Calu3 (cell line): ENCODE measurements around the gene MCM10. TPM values are rescaled to one million over a fixed set of nuclear protein-coding genes. Genes with fewer than 3 reads are reported as not detected.

Experiments used
- BruUV-seq: library from RNA; stranded (reverse); fragments of 400-500 nt; replicated peaks from 2 replicates; lab custom pipeline; 2021; lab: Mats Ljungman, UMichigan
- CTCF ChIA-PET: fragments of 300-600 bp; sonication (Branson Sonifier 250); formaldehyde crosslinking; loops from one replicate; lab custom pipeline; 2022; ENCODE audit warnings: antibody characterized with exemption; lab: Charles Lee
- DNase-seq: peaks from one replicate; pipeline ENCODE4 v3.0.0; 2022
- H3K27ac Mint-ChIP-seq: one replicate; pipeline ENCODE4 v1.8.0; 2022; ENCODE audit warnings: mixed read lengths; ENCODE audit not compliant: unreplicated experiment
- H3K27me3 Mint-ChIP-seq: one replicate; pipeline ENCODE4 v1.8.0; 2022; ENCODE audit warnings: mixed read lengths; ENCODE audit not compliant: unreplicated experiment
- H3K36me3 Mint-ChIP-seq: one replicate; pipeline ENCODE4 v1.8.0; 2022; ENCODE audit warnings: mild to moderate bottlenecking, moderate library complexity, mixed read lengths; ENCODE audit not compliant: insufficient read depth, unreplicated experiment
- H3K4me1 Mint-ChIP-seq: one replicate; pipeline ENCODE4 v1.8.0; 2022; ENCODE audit warnings: mild to moderate bottlenecking, low read depth, mixed read lengths; ENCODE audit not compliant: unreplicated experiment
- H3K4me3 Mint-ChIP-seq: one replicate; pipeline ENCODE4 v1.8.0; 2022; ENCODE audit warnings: mild to moderate bottlenecking, low read depth, moderate library complexity, mixed read lengths; ENCODE audit not compliant: unreplicated experiment
- H3K9me3 Mint-ChIP-seq: one replicate; pipeline ENCODE4 v1.8.0; 2022; ENCODE audit warnings: low read depth, mixed read lengths; ENCODE audit not compliant: unreplicated experiment
- intact Hi-C: fragments of 100-400 bp; cut with micrococcal nuclease; formaldehyde crosslinking; loops from one replicate; pipeline ENCODE4 v1.10.0; 2022; ENCODE audit not compliant: unreplicated experiment
- total RNA-seq: library from RNA; stranded (reverse); gene quantifications from 2 replicates; pipeline ENCODE4 v1.2.3, GENCODE V29; 2022
- TF ChIP-seq, protein P1 (sequence below): fragments of 200-600 bp; IDR thresholded peaks from one replicate; pipeline ENCODE4 v1.8.0; 2022; ENCODE audit warnings: antibody characterized with exemption; ENCODE audit not compliant: unreplicated experiment

The MCM10 gene
- total RNA-seq, 1 experiment from 2014 or later: 49.3 TPM

DNA sequence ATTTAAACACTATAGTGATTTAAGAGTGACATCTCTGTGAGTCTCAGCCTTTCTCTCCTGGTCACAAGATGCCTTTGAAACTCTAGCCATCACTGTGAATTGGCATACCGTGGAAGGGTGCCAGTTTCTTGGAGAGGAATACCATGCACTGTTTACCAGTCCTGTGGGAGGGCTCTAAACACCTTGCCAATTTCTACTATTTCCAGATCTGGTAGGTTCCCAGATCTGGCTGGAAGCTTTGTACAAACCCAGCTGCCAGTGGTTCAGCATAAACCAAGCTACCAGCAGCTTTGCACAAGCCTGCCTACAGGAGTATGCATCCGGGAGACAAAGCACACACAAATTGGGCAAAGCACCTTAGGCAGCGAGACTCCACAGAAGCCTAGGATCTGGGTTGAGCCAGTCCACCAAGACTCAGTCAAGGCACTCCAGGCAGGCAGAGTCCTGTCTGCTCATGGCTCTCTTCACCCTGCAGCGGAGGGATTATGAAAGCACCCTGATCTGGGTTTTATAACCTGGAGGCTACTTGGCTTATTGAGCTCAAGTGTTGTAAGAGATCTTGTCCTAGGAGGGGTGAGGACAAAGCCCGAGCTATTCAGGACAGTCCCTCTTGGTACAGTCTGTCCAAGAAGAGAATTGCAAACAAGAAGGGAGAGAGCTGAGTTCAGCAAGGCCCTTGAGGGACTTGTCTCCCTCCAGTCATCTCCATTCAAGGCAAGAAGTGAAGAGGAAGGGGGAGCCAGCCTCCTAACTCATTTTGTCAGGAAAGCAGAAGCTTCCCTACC lies 23.6 kb downstream of the MCM10 start:
- CTCF ChIA-PET: no interaction called here
- TF ChIP-seq, protein P1, sequence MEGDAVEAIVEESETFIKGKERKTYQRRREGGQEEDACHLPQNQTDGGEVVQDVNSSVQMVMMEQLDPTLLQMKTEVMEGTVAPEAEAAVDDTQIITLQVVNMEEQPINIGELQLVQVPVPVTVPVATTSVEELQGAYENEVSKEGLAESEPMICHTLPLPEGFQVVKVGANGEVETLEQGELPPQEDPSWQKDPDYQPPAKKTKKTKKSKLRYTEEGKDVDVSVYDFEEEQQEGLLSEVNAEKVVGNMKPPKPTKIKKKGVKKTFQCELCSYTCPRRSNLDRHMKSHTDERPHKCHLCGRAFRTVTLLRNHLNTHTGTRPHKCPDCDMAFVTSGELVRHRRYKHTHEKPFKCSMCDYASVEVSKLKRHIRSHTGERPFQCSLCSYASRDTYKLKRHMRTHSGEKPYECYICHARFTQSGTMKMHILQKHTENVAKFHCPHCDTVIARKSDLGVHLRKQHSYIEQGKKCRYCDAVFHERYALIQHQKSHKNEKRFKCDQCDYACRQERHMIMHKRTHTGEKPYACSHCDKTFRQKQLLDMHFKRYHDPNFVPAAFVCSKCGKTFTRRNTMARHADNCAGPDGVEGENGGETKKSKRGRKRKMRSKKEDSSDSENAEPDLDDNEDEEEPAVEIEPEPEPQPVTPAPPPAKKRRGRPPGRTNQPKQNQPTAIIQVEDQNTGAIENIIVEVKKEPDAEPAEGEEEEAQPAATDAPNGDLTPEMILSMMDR: no peak
- intact Hi-C loops: no loop called here
- no TSS peak for BruUV-seq
- Mint-ChIP-seq H3K9me3 (no peaks in the 10 kb centered on the region), H3K27ac (no peak overlapping the region), H3K4me1 (no peaks in the 10 kb centered on the region), H3K4me3 (no peak overlapping the region), H3K36me3 (peaks cover 17% of the 10 kb centered on the region), H3K27me3 (no peaks in the 10 kb centered on the region)
- no peak for DNase-seq

DNA sequence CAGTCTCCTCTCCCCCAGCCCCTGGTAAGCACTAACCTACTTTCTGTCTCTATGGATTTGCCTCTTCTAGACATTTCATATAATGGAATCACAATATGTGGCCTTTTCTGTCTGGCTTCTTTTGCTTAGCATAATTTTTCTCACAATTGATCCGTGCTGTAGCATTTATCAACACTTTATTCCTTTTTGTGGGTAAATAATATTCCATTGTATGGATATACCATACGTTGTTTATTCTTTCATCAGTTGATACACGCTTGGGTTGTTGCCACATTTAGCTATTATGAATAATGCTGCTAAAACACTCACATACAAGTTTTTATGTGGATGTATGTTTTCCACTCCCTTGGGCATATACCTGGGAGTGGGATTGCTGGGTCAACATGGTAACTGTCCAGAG lies 25.8 kb downstream of the MCM10 start:
- H3K27me3 Mint-ChIP-seq: no peaks in the 10 kb centered on the region
- TF ChIP-seq, protein P1: no peak
- no peak overlapping the region for H3K4me3 Mint-ChIP-seq
- DNase-seq: no peak
- intact Hi-C loops: no loop called here
- CTCF ChIA-PET: no interaction called here
- no peaks in the 10 kb centered on the region for H3K9me3 Mint-ChIP-seq
- BruUV-seq: no TSS peak
- no peaks in the 10 kb centered on the region for H3K4me1 Mint-ChIP-seq
- no peak overlapping the region for H3K27ac Mint-ChIP-seq
- peaks cover 17% of the 10 kb centered on the region for H3K36me3 Mint-ChIP-seq

DNA sequence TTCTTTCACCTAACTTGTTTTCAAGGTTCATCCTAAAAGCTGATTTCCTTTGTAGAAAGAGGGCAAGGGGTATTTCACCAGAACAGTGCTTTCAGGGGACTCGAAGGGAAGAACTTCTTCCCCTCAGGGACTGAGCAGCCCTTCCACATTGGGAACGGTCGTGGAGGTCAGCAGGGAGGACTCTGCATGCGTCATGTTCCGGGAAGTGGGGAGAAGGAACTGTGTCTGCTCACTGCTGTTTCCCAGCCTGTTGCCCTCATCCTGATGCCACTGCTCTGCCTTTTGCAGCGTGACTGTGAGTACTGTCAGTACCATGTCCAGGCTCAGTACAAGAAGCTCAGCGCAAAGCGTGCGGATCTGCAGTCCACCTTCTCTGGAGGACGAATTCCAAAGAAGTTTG lies 27.2 kb downstream of the MCM10 start:
- Mint-ChIP-seq H3K27ac (no peak overlapping the region), H3K9me3 (no peaks in the 10 kb centered on the region), H3K27me3 (no peaks in the 10 kb centered on the region), H3K4me3 (no peak overlapping the region), H3K36me3 (peaks cover 13% of the 10 kb centered on the region), H3K4me1 (no peaks in the 10 kb centered on the region)
- DNase-seq: no peak
- BruUV-seq: no TSS peak
- intact Hi-C loops: no loop called here
- CTCF ChIA-PET: no interaction called here
- TF ChIP-seq, protein P1: no peak

DNA sequence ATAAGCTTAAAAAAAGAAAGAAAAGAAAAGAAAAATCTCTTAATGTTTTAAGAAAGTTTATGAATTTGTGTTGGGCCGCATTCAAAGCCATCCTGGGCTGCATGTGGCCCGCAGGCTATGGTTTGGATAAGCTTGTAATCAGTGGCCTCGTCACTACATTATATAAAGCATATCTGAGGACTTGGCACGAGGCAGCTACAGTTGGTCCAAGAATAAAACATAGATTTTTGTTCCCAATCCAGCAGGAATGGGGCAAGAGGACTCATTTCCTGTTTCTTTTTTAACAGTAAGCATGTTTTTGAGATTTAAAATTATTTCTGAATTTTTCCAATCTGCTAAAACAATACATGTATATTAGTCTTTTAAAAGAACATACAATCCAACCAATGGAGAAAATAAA lies 28.6 kb downstream of the MCM10 start:
- Mint-ChIP-seq H3K9me3 (no peaks in the 10 kb centered on the region), H3K27ac (no peak overlapping the region), H3K4me1 (no peaks in the 10 kb centered on the region), H3K4me3 (no peak overlapping the region), H3K27me3 (no peaks in the 10 kb centered on the region), H3K36me3 (peaks cover 8% of the 10 kb centered on the region)
- CTCF ChIA-PET: no interaction called here
- DNase-seq: no peak
- intact Hi-C loops: no loop called here
- no TSS peak for BruUV-seq
- TF ChIP-seq, protein P1: no peak
